ENCODE measurements around the gene ADH7. TPM values are rescaled to one million over a fixed set of nuclear protein-coding genes. Genes with fewer than 3 reads are reported as not detected.

Gene ADH7
- total and polyA plus RNA-seq, 2 of the 8 experiments (the other 6 are each of a cell fraction or from before 2014, with no cell fraction given): not detected

GRCh38 chr4:99437723-99438404 lies 2.7 kb upstream of the ADH7 start (continued):
- no peak for TF ChIP-seq SUZ12 (IDR thresholded peaks at IDR 0.05; ENCODE audit: low read length)
- no peak for TF ChIP-seq KDM5A (IDR thresholded peaks at IDR 0.05; ENCODE audit: low read length)

Measured in H1 (cell line).